Small intestine (tissue), 7 donors: ENCODE measurements around the gene GUF1. TPM values are rescaled to one million over a fixed set of nuclear protein-coding genes. Genes with fewer than 3 reads are reported as not detected.

Experiments used
- DNase-seq, 2 donors: peaks; one replicate each; pipeline versions ENCODE4 v3.0.0 to v3.0.0-alpha.2; 2013
- FAIRE-seq: peaks from 2 replicates; lab custom pipeline; 2012; peaks lifted over from hg19 to GRCh38; lab: Jason Lieb, UNC
- H3K27ac ChIP-seq, 3 donors: one replicate each; pipeline ENCODE4 v1.5.1; 2013; ENCODE audit warnings: low read length in 2 of 3, mild to moderate bottlenecking in 2 of 3, control low read depth in 1 of 3, inconsistent platforms in 1 of 3, low read depth in 1 of 3, moderate library complexity in 1 of 3
- H3K27me3 ChIP-seq, 3 donors: one replicate each; pipeline ENCODE4 v1.6.1; 2013; ENCODE audit warnings: low read length in 3 of 3, inconsistent platforms in 1 of 3; ENCODE audit not compliant: control insufficient read depth in 3 of 3, insufficient read depth in 3 of 3
- H3K36me3 ChIP-seq, 3 donors: one replicate each; pipeline ENCODE4 v1.6.1; 2013; ENCODE audit warnings: low read length in 3 of 3, inconsistent platforms in 1 of 3, low read depth in 1 of 3, mild to moderate bottlenecking in 1 of 3, moderate library complexity in 1 of 3; ENCODE audit not compliant: control insufficient read depth in 3 of 3, insufficient read depth in 2 of 3
- H3K4me1 ChIP-seq, 3 donors: one replicate each; pipeline ENCODE4 v1.6.1; 2013; ENCODE audit warnings: low read length in 2 of 3, inconsistent platforms in 1 of 3, low read depth in 1 of 3, mild to moderate bottlenecking in 1 of 3, moderate library complexity in 1 of 3; ENCODE audit not compliant: control insufficient read depth in 3 of 3, insufficient read depth in 2 of 3
- H3K4me3 ChIP-seq, 3 donors: one replicate each; pipeline ENCODE4 v1.5.1; 2013; ENCODE audit warnings: low read length in 3 of 3, control low read depth in 1 of 3, inconsistent platforms in 1 of 3, low read depth in 1 of 3, mild to moderate bottlenecking in 1 of 3, moderate library complexity in 1 of 3
- H3K9me3 ChIP-seq, 2 donors: one replicate each; pipeline ENCODE4 v1.6.1; 2013; ENCODE audit warnings: low read depth in 1 of 2, low read length in 1 of 2; ENCODE audit not compliant: control insufficient read depth in 2 of 2, insufficient read depth in 1 of 2
- WGBS, 3 donors: extraction: QIAGEN DNeasy Blood & Tissue Kit; methylation state at CpG; one replicate each; pipeline ENCODE4 v1.1.7; 2013; 5-methylcytosine and 5-hydroxymethylcytosine counted together
- polyA plus RNA-seq, 4 donors: library from polyadenylated mRNA; stranded (reverse) in 3 of 4; unstranded in 1 of 4; fragments of 200-250 nt in 3 of 4; fragments of 120-200 nt in 1 of 4; gene quantifications; one replicate each; pipeline versions ENCODE4 v1.2.1 to v1.2.3, GENCODE V29; 2013
- donor health status: healthy with polysubstance abuse.
- donor health status: control.
- donor health status: control.
- donor health status: Bipolar disorder and iron deficiency.
- donor health status: healthy.

GUF1 gene
- polyA plus RNA-seq, 4 donors, result 13.5 to 29.3 (median 15.0) TPM

- FAIRE-seq, result no peak
- no peaks in the 10 kb centered on the region for H3K27me3 ChIP-seq
- H3K36me3 ChIP-seq, result no peaks in the 10 kb centered on the region
- H3K4me3 ChIP-seq, result no peak overlapping the region
- DNase-seq, result no peak
- H3K27ac ChIP-seq, result no peak overlapping the region
- WGBS, 3 donors, result 73 to 84% (median 78%) methylated on average over 1 of the region's 1 CpG
- H3K9me3 ChIP-seq, result no peaks in the 10 kb centered on the region
- H3K4me1 ChIP-seq, result no peaks in the 10 kb centered on the region
Measured at GRCh38 chr4:44674471-44674870, 3.7 kb upstream of the GUF1 start.

GRCh38 chr4:44675366-44675765, 2.9 kb upstream of the GUF1 start:
- no peaks in the 10 kb centered on the region for H3K27me3 ChIP-seq
- FAIRE-seq, result no peak
- 59 to 73% (median 66%) methylated on average over 5 of the region's 5 CpGs for WGBS, 3 donors

GRCh38 chr4:44679060-44679459, 840 bp downstream of the GUF1 start:
- Histone ChIP-seq H3K27me3 (no peaks in the 10 kb centered on the region), H3K9me3 (no peaks in the 10 kb centered on the region), H3K36me3 (peaks cover 0 to 2% (median 0%) of the 10 kb centered on the region in 3 donors), H3K27ac (peak overlapping the region; percentile 89 to 97 (median 93)), H3K4me3 (peak overlapping the region in 2 of 3 donors; percentile 82 to 95), H3K4me1 (peaks cover 0 to 3% (median 0%) of the 10 kb centered on the region in 3 donors)
- 0 to 1% (median 1%) methylated on average over 3 of the region's 3 CpGs for WGBS, 3 donors
- FAIRE-seq, result no peak
- DNase-seq, result peak in 1 of 2 donors; percentile 8

More at GRCh38 chr4:44675366-44675765, 2.9 kb upstream of the GUF1 start:
- Histone ChIP-seq H3K9me3 (no peaks in the 10 kb centered on the region), H3K36me3 (no peaks in the 10 kb centered on the region), H3K4me3 (no peak overlapping the region), H3K27ac (no peak overlapping the region), H3K4me1 (peaks cover 0 to 3% (median 0%) of the 10 kb centered on the region in 3 donors)
- no peak for DNase-seq

GRCh38 chr4:44684648-44685047, 6.4 kb downstream of the GUF1 start:
- 92 to 98% (median 94%) methylated on average over 1 of the region's 1 CpG for WGBS, 3 donors
- peaks cover 0 to 3% (median 0%) of the 10 kb centered on the region in 3 donors for H3K4me1 ChIP-seq
- H3K4me3 ChIP-seq, result no peak overlapping the region
- H3K27me3 ChIP-seq, result no peaks in the 10 kb centered on the region
- H3K9me3 ChIP-seq, result no peaks in the 10 kb centered on the region
- H3K36me3 ChIP-seq, result peaks cover 0 to 12% (median 2%) of the 10 kb centered on the region in 3 donors
- no peak overlapping the region for H3K27ac ChIP-seq
- no peak for FAIRE-seq
- no peak for DNase-seq

- Histone ChIP-seq H3K27me3 (no peaks in the 10 kb centered on the region), H3K36me3 (peaks cover 3 to 13% (median 3%) of the 10 kb centered on the region in 3 donors), H3K27ac (no peak overlapping the region), H3K4me1 (no peaks in the 10 kb centered on the region), H3K4me3 (no peak overlapping the region), H3K9me3 (no peaks in the 10 kb centered on the region)
- FAIRE-seq (no peak), DNase-seq (no peak)
- 81 to 98% (median 93%) methylated on average over 1 of the region's 1 CpG for WGBS, 3 donors
Measured at GRCh38 chr4:44700427-44700826, 22.2 kb downstream of the GUF1 start.

- H3K36me3 ChIP-seq, result peaks cover 3 to 13% (median 3%) of the 10 kb centered on the region in 3 donors
- no peaks in the 10 kb centered on the region for H3K4me1 ChIP-seq
- no peak for FAIRE-seq
- DNase-seq, result no peak
- no peak overlapping the region for H3K27ac ChIP-seq
- no peak overlapping the region for H3K4me3 ChIP-seq
- no peaks in the 10 kb centered on the region for H3K27me3 ChIP-seq
- no peaks in the 10 kb centered on the region for H3K9me3 ChIP-seq
- WGBS, 3 donors, result 74 to 84% (median 75%) methylated on average over 2 of the region's 2 CpGs
Measured at GRCh38 chr4:44701037-44701436, 22.8 kb downstream of the GUF1 start.

GRCh38 chr4:44704673-44705072, 26.5 kb downstream of the GUF1 start:
- H3K27me3 ChIP-seq, result no peaks in the 10 kb centered on the region
- FAIRE-seq (no peak), DNase-seq (no peak)
- H3K4me1 ChIP-seq, result no peaks in the 10 kb centered on the region
- no peak overlapping the region for H3K27ac ChIP-seq
- H3K9me3 ChIP-seq, result no peaks in the 10 kb centered on the region
- H3K4me3 ChIP-seq, result no peak overlapping the region
- WGBS, 3 donors, result 83 to 92% (median 87%) methylated on average over 4 of the region's 4 CpGs
- peaks cover 0 to 3% (median 2%) of the 10 kb centered on the region in 3 donors for H3K36me3 ChIP-seq

GRCh38 chr4:44713125-44713524, 34.9 kb downstream of the GUF1 start:
- Histone ChIP-seq H3K4me3 (no peak overlapping the region), H3K4me1 (no peaks in the 10 kb centered on the region), H3K36me3 (peaks cover 0 to 3% (median 0%) of the 10 kb centered on the region in 3 donors), H3K27ac (no peak overlapping the region), H3K9me3 (no peaks in the 10 kb centered on the region), H3K27me3 (no peaks in the 10 kb centered on the region)
- FAIRE-seq (no peak), DNase-seq (no peak)
- 92 to 95% (median 94%) methylated on average over 1 of the region's 1 CpG for WGBS, 3 donors

- WGBS, 3 donors, result 52 to 64% (median 53%) methylated on average over 5 of the region's 5 CpGs
- no peaks in the 10 kb centered on the region for H3K9me3 ChIP-seq
- FAIRE-seq (no peak), DNase-seq (no peak)
- no peaks in the 10 kb centered on the region for H3K4me1 ChIP-seq
- H3K36me3 ChIP-seq, result peaks cover 0 to 3% (median 0%) of the 10 kb centered on the region in 3 donors
- no peak overlapping the region for H3K4me3 ChIP-seq
- H3K27me3 ChIP-seq, result no peaks in the 10 kb centered on the region
- H3K27ac ChIP-seq, result no peak overlapping the region
Measured at GRCh38 chr4:44716597-44716996, 38.4 kb downstream of the GUF1 start.
